K562 (cell line): Measurements from ENCODE around the gene CD48. TPM values are rescaled to one million over a fixed set of nuclear protein-coding genes. Genes with fewer than 3 reads are reported as not detected.

ENCODE experiments used
- ATAC-seq: fragments of 200-7000 bp; cut with Tn5 transposase; 3 replicates; pipeline ENCODE4 v1.9.1; 2020; ENCODE audit warnings: moderate library complexity
- BruUV-seq: library from RNA; stranded (reverse); fragments of 400-500 nt; replicated peaks from 2 replicates; lab custom pipeline; 2021; lab: Mats Ljungman, UMichigan
- CTCF ChIA-PET: fragments of 300-600 bp; formaldehyde crosslinking; extraction: SDS; loops from one replicate; lab custom pipeline; 2021; ENCODE audit warnings: low intra/inter-chr PET ratio; lab: Yijun Ruan, JAX
- POLR2A ChIA-PET: fragments of 300-600, 350-650 bp; sonication (Branson Sonifier 250); formaldehyde crosslinking; extraction: SDS; loops from one replicate; lab custom pipeline; 2021; ENCODE audit warnings: antibody characterized with exemption, inconsistent platforms; lab: Yijun Ruan, JAX
- DNase-seq, 4 experiments: peaks; one replicate each; pipeline versions ENCODE4 v3.0.0 to v3.0.0-alpha.2; 2011 to 2018; ENCODE audit warnings: low spot score in 3 of 4, mixed read lengths in 3 of 4; ENCODE audit errors: extremely low read depth in 1 of 4
- FAIRE-seq: peaks from 2 replicates; lab custom pipeline; 2011; peaks lifted over from hg19 to GRCh38; lab: Jason Lieb, UNC
- H2AFZ ChIP-seq: 2 replicates; pipeline ENCODE4 v1.6.0; 2011; ENCODE audit warnings: low read depth, low read length, control low read depth, inconsistent platforms
- H3K27ac ChIP-seq: fragments of 200-600 bp; 3 replicates; pipeline ENCODE4 v1.8.0; 2011; ENCODE audit warnings: low read depth, mild to moderate bottlenecking, control low read depth, inconsistent platforms, low read length, moderate library complexity, mixed read lengths; ENCODE audit errors: extremely low read depth
- H3K27me3 ChIP-seq, 2 experiments: fragments of 300-600 bp in 1 of 2; 2 replicates in 1 of 2; 3 replicates in 1 of 2; pipeline versions ENCODE4 v1.6.0 to v1.8.0; 2011; ENCODE audit warnings: inconsistent platforms in 2 of 2, low read length in 2 of 2, mild to moderate bottlenecking in 1 of 2, mixed read lengths in 1 of 2, moderate library complexity in 1 of 2; ENCODE audit not compliant: control insufficient read depth in 2 of 2, insufficient read depth in 2 of 2
- H3K36me3 ChIP-seq: fragments of 300-600 bp; 3 replicates; pipeline ENCODE4 v1.8.0; 2011; ENCODE audit warnings: mild to moderate bottlenecking, low read length, inconsistent platforms; ENCODE audit not compliant: control insufficient read depth, insufficient read depth
- H3K4me1 ChIP-seq, 2 experiments: fragments of 200-600 bp in 1 of 2; replicated peaks in 1 of 2; 2 replicates in 1 of 2; 3 replicates in 1 of 2; pipeline versions ENCODE4 v1.5.1 to v1.8.0; 2011; ENCODE audit warnings: inconsistent platforms in 2 of 2, low read length in 2 of 2, mild to moderate bottlenecking in 1 of 2, mixed read lengths in 1 of 2, moderate library complexity in 1 of 2; ENCODE audit not compliant: control insufficient read depth in 2 of 2, insufficient read depth in 2 of 2
- H3K4me2 ChIP-seq: 2 replicates; pipeline ENCODE4 v1.6.1; 2011; ENCODE audit warnings: low read length, control low read depth, inconsistent platforms, mixed read lengths; ENCODE audit not compliant: insufficient read depth
- H3K4me3 ChIP-seq: fragments of 200-600 bp; sonication (generic), shearing (Covaris generic); 2 replicates; pipeline ENCODE4 v1.5.1; 2016; ENCODE audit warnings: control low read depth, inconsistent platforms
- H3K79me2 ChIP-seq: fragments of 200-600 bp; 3 replicates; pipeline ENCODE4 v1.8.0; 2011; ENCODE audit warnings: low read length, inconsistent platforms; ENCODE audit not compliant: control insufficient read depth, insufficient read depth
- H3K9ac ChIP-seq, 2 experiments: 2 replicates each; pipeline versions ENCODE4 v1.6.0 to v1.6.1; 2011; ENCODE audit warnings: low read depth in 2 of 2, low read length in 2 of 2, control low read depth in 1 of 2, inconsistent platforms in 1 of 2, mild to moderate bottlenecking in 1 of 2, mixed read lengths in 1 of 2; ENCODE audit not compliant: insufficient read depth in 1 of 2
- H3K9me1 ChIP-seq: one replicate; pipeline ENCODE4 v1.6.0; 2011; ENCODE audit warnings: inconsistent platforms, mild to moderate bottlenecking, low read length, moderate library complexity; ENCODE audit not compliant: control insufficient read depth, insufficient read depth
- H3K9me3 ChIP-seq: replicated peaks from 2 replicates; pipeline ENCODE4 v1.5.1; 2011; ENCODE audit warnings: low read depth, low read length, inconsistent platforms; ENCODE audit not compliant: control insufficient read depth, insufficient read depth
- H4K20me1 ChIP-seq: replicated peaks from 2 replicates; pipeline ENCODE4 v1.6.1; 2011; ENCODE audit warnings: low read length, inconsistent platforms, mixed read lengths; ENCODE audit not compliant: control insufficient read depth, insufficient read depth
- CHD1 ChIP-seq: fragments of 200-600 bp; sonication (generic); IDR thresholded peaks from one replicate; pipeline ENCODE4 v1.6.1; 2012; ENCODE audit warnings: mild to moderate bottlenecking, moderate library complexity, low read length, inconsistent platforms
- HMG20A ChIP-seq: fragments of 450-650 bp; formaldehyde crosslinking; conservative IDR thresholded peaks from 2 replicates; pipeline ENCODE4 v1.4.0; 2020; ENCODE audit warnings: mild to moderate bottlenecking, mixed read lengths
- KAT8 ChIP-seq: fragments of 450-650 bp; IDR thresholded peaks from 2 replicates; pipeline ENCODE4 v1.6.1; 2016; ENCODE audit warnings: low read depth, mild to moderate bottlenecking
- SLC30A9 ChIP-seq: fragments of 250-450 bp; sonication (Bioruptor Pico); IDR thresholded peaks from 2 replicates; pipeline ENCODE4 v1.8.0; 2022; ENCODE audit warnings: mild to moderate bottlenecking, moderate library complexity
- TGIF2 ChIP-seq: sonication (generic); formaldehyde crosslinking; IDR thresholded peaks from 2 replicates; pipeline ENCODE4 v1.8.1; 2022; ENCODE audit warnings: mild to moderate bottlenecking, missing genetic modification reagents, moderate library complexity
- ZNF253 ChIP-seq: fragments of 250-450 bp; sonication (Bioruptor Pico); conservative IDR thresholded peaks from 2 replicates; pipeline ENCODE4 v1.6.1; 2021; ENCODE audit warnings: mild to moderate bottlenecking
- WGBS: fragments of 100-300 bp; shearing (Covaris generic); methylation state at CpG from one replicate; pipeline ENCODE4 v1.1.6; 2016; ENCODE audit warnings: low coverage, mixed read lengths; ENCODE audit not compliant: insufficient coverage; ENCODE audit errors: missing lambda C conversion rate; 5-methylcytosine and 5-hydroxymethylcytosine counted together
- in situ Hi-C: fragments of 300-500 bp; cut with MboI; formaldehyde crosslinking; loops from 4 replicates; pipeline ENCODE4 v1.15.0; 2018; ENCODE audit warnings: inconsistent platforms, mixed read lengths
- intact Hi-C: fragments of 100-400 bp; cut with micrococcal nuclease; formaldehyde crosslinking; loops from 2 replicates; pipeline ENCODE4 v1.14.2; 2022
- polyA plus RNA-seq, 8 experiments: library from polyadenylated mRNA; depleted of rRNA in 4 of 8; stranded (reverse) in 5 of 8; unstranded in 3 of 8; fragments of >200 nt; fragmentation: Nextera tagmentation in 2 of 8; fragmentation: Illumina TruSeq in 1 of 8; extraction: Ambion mirVana in 2 of 8; extraction: Trizol in 1 of 8; gene quantifications; 2 replicates each; pipeline versions ENCODE4 v1.2.1 to v1.2.3, GENCODE V29; 2011 to 2014; ENCODE audit warnings: inconsistent platforms in 1 of 8, missing spikeins in 1 of 8
- total RNA-seq, 7 experiments: library from RNA; depleted of rRNA in 6 of 7; stranded (reverse); fragments of >200 nt in 6 of 7; fragmentation: Illumina TruSeq in 2 of 7; extraction: Trizol in 2 of 7; gene quantifications; 2 replicates each; pipeline versions ENCODE4 v1.2.1 to v1.2.3, GENCODE V29; 2011 to 2021; ENCODE audit warnings: low replicate concordance in 1 of 7
- TF ChIP-seq, protein P1 (sequence below): sonication (generic); formaldehyde crosslinking; IDR thresholded peaks from 2 replicates; pipeline ENCODE4 v1.8.0; 2022; ENCODE audit warnings: mild to moderate bottlenecking, missing genetic modification reagents
- TF ChIP-seq, protein P2 (sequence below), 2 experiments: fragments of 250-450 bp in 1 of 2; fragments of 450-650 bp in 1 of 2; sonication (Bioruptor Pico) in 1 of 2; IDR thresholded peaks; 2 replicates each; pipeline versions ENCODE4 v1.6.1 to v1.8.0; 2016 to 2021; ENCODE audit warnings: mild to moderate bottlenecking in 2 of 2, moderate library complexity in 2 of 2, missing compliant biosample characterization in 1 of 2, missing genetic modification characterization in 1 of 2
- TF ChIP-seq, protein P3 (sequence below): fragments of 450-650 bp; IDR thresholded peaks from 2 replicates; pipeline ENCODE4 v1.6.1; 2016; ENCODE audit warnings: low read depth
- TF ChIP-seq, protein P4 (sequence below): fragments of 450-650 bp; IDR thresholded peaks from 2 replicates; pipeline ENCODE4 v1.6.1; 2017; ENCODE audit warnings: antibody characterized with exemption

CD48 gene
- total and polyA plus RNA-seq, 9 of the 15 experiments (the other 6 are each of a cell fraction or from before 2014, with no cell fraction given) = 0.10 to 0.42 (median 0.29) TPM; not detected in 3

DNA sequence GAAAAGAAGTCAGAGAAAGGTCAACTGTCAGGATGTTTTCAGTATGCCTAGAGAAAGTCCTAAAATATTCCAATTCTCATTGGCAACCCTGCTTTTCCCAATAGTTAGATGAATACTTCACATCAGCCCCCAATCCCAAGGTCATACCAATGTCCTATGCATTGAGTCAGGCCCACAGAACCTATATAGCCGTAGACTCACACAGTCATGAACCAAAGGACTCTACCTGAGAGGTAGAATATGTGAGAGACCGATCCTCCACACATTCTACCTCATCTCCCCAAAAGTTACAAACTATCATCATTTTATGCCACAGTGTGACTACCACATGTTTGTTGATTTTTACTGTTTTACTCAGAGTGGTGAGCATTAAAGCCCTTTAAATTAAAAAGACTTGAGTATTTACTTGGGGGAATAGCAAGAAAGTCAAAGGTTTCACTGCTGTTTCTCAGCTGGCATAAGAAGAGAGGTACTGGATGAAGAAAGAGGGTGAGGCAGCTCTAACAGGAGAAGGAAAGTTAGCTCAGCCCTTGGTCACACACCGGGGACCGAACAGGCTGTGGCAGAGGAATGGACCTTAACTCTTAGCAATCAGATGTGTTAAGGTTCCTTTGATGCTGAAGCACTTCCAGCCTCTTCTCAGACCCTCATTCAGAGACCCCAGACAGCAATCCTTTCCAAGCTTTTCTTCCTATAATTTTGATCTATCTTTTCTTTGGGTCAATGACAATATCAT lies 937 bp downstream of the CD48 start:
- WGBS = 3% methylated on average over 4 of the region's 4 CpGs
- intact Hi-C loops (no loop called here), in situ Hi-C loops (no loop called here)
- H3K9me3 ChIP-seq = no peaks in the 10 kb centered on the region
- H3K4me1 ChIP-seq = no peaks in the 10 kb centered on the region; a peak in 1 of 5 replicates
- no peak for FAIRE-seq
- DNase-seq = no peak
- peaks cover 17 to 20% of the 10 kb centered on the region in 2 experiments; a peak in 4 of 5 replicates for H3K27me3 ChIP-seq
- no peak overlapping the region for H3K27ac ChIP-seq
- no peaks in the 10 kb centered on the region for H3K36me3 ChIP-seq
- no peaks in the 10 kb centered on the region for H4K20me1 ChIP-seq
- CTCF ChIA-PET = no interaction called here
- H3K9ac ChIP-seq = no peak overlapping the region
- ATAC-seq = no peak
- no peak overlapping the region for H3K4me2 ChIP-seq
- POLR2A ChIA-PET = interaction anchor here (0.5 to 0.9 kb wide), 2 partner anchors 15 to 386 kb away, joined by 3 to 5 read pairs; no protein-coding TSS in a partner anchor
- no peak overlapping the region for H2AFZ ChIP-seq
- no peaks in the 10 kb centered on the region for H3K79me2 ChIP-seq
- no TSS peak for BruUV-seq
- H3K4me3 ChIP-seq = no peak overlapping the region
- H3K9me1 ChIP-seq = no peaks in the 10 kb centered on the region
- TF ChIP-seq, protein P1, sequence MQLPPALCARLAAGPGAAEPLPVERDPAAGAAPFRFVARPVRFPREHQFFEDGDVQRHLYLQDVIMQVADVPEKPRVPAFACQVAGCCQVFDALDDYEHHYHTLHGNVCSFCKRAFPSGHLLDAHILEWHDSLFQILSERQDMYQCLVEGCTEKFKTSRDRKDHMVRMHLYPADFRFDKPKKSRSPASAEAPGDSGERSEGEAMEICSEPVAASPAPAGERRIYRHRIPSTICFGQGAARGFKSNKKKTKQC (CRISPR knock-in tag) = no peak
- TF ChIP-seq TGIF2 (CRISPR knock-in tag) (no peak), SLC30A9 (no peak), HMG20A (no peak), KAT8 (no peak), CHD1 (no peak), ZNF253 (CRISPR knock-in tag) (no peak)
- TF ChIP-seq, protein P2, sequence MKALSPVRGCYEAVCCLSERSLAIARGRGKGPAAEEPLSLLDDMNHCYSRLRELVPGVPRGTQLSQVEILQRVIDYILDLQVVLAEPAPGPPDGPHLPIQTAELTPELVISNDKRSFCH (CRISPR knock-in tag; IDR thresholded peaks at IDR 0.05) = no peak
- TF ChIP-seq, protein P2 (tag; IDR thresholded peaks at IDR 0.05) = no peak
- TF ChIP-seq, protein P3, sequence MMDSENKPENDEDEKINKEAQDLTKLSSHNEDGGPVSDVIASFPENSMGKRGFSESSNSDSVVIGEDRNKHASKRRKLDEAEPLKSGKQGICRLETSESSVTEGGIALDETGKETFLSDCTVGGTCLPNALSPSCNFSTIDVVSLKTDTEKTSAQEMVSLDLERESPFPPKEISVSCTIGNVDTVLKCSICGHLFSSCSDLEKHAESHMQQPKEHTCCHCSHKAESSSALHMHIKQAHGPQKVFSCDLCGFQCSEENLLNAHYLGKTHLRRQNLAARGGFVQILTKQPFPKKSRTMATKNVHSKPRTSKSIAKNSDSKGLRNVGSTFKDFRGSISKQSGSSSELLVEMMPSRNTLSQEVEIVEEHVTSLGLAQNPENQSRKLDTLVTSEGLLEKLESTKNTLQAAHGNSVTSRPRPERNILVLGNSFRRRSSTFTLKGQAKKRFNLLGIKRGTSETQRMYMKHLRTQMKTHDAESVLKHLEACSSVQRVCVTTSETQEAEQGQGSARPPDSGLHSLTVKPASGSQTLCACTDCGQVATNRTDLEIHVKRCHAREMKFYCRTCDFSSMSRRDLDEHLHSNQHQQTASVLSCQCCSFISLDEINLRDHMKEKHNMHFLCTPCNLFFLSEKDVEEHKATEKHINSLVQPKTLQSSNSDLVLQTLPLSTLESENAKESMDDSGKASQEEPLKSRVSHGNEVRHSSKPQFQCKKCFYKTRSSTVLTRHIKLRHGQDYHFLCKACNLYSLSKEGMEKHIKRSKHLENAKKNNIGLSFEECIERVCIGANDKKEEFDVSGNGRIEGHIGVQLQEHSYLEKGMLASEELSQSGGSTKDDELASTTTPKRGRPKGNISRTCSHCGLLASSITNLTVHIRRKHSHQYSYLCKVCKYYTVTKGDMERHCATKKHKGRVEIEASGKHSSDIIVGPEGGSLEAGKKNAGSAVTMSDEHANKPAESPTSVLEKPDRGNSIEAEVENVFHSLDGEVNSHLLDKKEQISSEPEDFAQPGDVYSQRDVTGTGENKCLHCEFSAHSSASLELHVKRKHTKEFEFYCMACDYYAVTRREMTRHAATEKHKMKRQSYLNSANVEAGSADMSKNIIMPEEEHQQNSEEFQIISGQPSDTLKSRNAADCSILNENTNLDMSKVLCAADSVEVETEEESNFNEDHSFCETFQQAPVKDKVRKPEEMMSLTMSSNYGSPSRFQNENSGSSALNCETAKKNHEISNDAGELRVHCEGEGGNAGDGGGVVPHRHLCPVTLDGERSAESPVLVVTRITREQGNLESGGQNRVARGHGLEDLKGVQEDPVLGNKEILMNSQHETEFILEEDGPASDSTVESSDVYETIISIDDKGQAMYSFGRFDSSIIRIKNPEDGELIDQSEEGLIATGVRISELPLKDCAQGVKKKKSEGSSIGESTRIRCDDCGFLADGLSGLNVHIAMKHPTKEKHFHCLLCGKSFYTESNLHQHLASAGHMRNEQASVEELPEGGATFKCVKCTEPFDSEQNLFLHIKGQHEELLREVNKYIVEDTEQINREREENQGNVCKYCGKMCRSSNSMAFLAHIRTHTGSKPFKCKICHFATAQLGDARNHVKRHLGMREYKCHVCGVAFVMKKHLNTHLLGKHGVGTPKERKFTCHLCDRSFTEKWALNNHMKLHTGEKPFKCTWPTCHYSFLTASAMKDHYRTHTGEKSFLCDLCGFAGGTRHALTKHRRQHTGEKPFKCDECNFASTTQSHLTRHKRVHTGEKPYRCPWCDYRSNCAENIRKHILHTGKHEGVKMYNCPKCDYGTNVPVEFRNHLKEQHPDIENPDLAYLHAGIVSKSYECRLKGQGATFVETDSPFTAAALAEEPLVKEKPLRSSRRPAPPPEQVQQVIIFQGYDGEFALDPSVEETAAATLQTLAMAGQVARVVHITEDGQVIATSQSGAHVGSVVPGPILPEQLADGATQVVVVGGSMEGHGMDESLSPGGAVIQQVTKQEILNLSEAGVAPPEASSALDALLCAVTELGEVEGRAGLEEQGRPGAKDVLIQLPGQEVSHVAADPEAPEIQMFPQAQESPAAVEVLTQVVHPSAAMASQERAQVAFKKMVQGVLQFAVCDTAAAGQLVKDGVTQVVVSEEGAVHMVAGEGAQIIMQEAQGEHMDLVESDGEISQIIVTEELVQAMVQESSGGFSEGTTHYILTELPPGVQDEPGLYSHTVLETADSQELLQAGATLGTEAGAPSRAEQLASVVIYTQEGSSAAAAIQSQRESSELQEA = no peak
- TF ChIP-seq, protein P4, sequence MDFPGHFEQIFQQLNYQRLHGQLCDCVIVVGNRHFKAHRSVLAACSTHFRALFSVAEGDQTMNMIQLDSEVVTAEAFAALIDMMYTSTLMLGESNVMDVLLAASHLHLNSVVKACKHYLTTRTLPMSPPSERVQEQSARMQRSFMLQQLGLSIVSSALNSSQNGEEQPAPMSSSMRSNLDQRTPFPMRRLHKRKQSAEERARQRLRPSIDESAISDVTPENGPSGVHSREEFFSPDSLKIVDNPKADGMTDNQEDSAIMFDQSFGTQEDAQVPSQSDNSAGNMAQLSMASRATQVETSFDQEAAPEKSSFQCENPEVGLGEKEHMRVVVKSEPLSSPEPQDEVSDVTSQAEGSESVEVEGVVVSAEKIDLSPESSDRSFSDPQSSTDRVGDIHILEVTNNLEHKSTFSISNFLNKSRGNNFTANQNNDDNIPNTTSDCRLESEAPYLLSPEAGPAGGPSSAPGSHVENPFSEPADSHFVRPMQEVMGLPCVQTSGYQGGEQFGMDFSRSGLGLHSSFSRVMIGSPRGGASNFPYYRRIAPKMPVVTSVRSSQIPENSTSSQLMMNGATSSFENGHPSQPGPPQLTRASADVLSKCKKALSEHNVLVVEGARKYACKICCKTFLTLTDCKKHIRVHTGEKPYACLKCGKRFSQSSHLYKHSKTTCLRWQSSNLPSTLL = no peak
